Stimulated activated naive CD8-positive, alpha-beta T cell treated with anti-CD3 and anti-CD28 coated beads, Interleukin-15, Interleukin-2, amounts not matched to agents 100 U/mL and 50 U/mL, for 24 hours (primary cell): ENCODE data around the gene AKT1.

Experiments used
- ATAC-seq: fragments of 150-1000 bp; cut with Tn5 transposase; one replicate; pipeline ENCODE4 v1.10.0; 2021
- DNase-seq: peaks from one replicate; pipeline ENCODE4 v3.0.0; 2021

Gene AKT1

GRCh38 chr14:104786091-104786586, 9.4 kb downstream of the AKT1 start:
- ATAC-seq (no peak), DNase-seq (no peak)

- DNase-seq (no peak), ATAC-seq (no peak)
Observed at GRCh38 chr14:104785708-104786080, 9.9 kb downstream of the AKT1 start.

- no peak for ATAC-seq
- DNase-seq = no peak
Observed at GRCh38 chr14:104784846-104785707, 10.5 kb downstream of the AKT1 start.

DNA sequence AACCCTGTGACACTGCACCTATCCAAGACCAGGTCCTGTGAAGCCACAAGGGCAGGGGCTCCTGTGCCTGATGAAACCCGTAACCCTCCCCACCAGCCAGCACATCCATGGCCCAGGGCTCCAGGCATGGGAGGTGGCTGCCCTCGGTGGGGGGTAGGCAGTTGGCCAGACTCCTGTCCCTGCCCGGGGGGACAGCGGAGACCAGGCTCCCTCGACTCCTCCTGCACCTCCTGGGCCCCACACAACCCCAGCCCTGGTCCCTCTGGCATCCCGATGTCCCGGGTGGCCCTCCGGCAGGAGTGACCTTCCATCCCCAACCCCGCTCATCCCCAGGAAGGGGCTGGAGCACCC, 11.4 kb downstream of the AKT1 start:
- ATAC-seq = no peak
- no peak for DNase-seq

DNA sequence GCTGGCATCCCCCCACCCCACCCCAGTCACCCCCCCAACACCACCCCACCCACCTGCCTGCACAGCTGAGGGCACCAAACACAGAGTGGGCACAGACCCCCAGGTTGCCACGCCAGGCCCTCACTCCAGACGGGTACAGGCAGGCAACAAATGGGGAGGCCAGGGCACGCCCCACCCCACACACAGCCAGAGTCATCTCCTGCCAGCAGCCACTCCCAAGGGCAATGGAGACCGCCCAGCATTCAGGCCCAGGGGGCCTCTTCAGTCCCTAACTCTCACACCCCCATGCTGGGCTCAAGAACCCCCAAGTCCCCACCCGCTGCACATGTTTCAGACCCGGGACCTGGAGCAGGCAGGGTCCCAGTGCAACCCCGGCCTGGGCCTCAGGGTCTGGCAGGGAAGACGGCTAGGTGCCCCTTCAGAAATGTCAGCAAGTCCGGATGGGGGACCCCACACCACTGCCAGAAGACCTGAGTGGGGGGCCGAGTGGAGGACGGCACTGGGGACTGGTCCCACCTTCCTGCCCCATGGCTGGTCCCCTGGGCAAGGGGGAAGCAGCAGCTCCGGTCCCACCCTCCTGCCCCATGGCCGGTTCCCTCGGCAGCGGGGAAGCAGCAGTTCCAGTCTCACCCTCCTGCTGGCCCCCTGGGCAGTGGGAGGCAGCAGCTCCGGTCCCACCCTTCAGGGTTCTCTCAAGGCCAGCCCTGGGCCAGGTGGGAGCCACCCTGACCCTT, 11.9 kb downstream of the AKT1 start:
- DNase-seq (no peak), ATAC-seq (no peak)

GRCh38 chr14:104782808-104783139, 12.8 kb downstream of the AKT1 start:
- DNase-seq (no peak), ATAC-seq (no peak)

DNA sequence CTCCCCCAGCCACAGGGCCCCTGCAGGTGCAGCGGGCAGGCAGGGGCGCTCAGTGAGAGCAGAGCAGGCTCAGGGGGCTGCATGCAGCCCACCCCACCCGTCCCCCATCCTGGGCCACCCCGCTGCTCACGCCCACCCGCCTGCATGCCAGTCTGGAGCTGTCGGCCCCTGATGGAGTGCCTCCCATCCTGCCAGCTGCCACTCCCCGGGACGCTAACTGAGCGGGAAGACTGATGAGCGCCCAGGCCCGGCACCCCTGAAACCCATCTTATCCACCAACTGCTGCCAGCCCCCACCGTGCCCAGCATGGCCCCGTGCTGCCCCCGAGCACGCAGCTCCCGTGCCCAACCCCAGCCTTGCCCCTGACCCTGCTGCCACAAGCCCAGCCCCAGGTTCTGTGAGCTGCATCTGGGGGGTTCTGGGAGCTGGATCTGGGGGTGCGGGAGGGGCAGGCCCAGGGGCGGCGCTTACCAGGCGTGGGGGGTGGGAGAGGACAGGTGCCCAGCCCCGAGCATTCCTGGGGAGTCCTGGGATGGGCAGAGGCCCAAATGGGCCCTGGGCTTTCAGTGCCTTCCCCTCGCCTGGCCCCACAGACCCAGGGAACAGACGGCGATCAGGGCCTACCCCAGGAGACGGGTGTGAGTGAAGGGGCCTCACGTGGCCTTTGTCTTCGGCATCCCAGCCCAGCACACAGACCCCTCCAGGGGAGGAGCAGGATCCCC, 13.3 kb downstream of the AKT1 start:
- no peak for ATAC-seq
- no peak for DNase-seq

GRCh38 chr14:104781271-104782077, 14.1 kb downstream of the AKT1 start:
- DNase-seq (no peak), ATAC-seq (no peak)

DNA sequence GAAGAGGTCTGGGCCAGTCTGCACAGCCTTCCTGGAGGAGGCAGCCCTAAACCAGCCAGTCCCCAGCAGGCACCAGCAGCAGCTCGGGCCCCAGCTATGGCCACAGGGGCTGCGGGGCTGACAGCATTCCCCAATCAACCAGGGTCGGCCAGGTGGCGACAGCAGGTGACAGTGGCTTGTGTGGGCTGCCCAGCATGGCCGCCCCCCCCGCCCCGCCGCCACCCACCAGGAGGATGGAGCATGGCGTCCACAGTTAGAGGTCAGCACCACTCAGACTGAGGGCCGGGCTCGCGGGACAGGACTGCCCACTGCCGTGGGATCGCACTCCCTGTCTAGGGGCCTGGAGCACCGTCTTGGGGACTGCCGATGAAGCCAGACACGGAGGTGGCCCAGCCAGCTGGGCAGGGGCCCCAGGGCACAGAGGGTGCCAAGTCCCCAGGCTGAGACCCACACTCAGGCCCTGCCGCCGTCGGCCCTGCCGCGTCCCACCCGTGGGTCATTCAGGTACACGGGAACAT, 15.0 kb downstream of the AKT1 start:
- no peak for ATAC-seq
- DNase-seq = no peak

DNA sequence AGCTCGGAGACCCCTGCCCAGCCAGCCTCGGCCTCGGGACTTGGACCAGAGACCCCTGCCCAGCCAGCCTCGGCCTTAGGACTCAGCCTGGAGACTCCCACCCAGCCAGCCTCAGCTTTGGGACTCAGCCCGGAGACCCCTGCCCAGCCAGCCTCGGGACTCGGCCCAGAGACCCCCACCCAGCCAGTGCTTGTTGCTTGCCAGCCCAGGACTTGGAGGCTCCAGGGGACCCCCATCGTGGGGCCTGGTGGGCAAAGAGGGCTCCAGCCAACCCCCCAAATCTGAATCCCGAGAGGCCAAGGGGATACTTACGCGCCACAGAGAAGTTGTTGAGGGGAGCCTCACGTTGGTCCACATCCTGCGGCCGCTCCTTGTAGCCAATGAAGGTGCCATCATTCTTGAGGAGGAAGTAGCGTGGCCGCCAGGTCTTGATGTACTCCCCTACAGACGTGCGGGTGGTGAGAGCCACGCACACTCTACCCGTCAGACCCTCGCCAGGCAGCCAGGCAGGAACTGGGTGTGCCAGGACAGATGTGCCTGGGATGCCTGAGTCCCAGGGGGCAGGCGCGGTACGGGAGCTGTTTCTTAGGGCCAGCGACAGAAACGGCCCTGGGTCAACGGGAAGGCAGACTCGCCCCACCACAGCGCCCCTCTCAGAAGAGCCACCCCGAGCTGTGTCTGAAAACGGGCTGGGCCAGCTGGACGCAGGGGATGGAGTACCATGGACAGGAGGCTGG, 15.6 kb downstream of the AKT1 start:
- no peak for ATAC-seq
- no peak for DNase-seq

GRCh38 chr14:104778694-104779331, 16.7 kb downstream of the AKT1 start:
- DNase-seq (no peak), ATAC-seq (no peak)

DNA sequence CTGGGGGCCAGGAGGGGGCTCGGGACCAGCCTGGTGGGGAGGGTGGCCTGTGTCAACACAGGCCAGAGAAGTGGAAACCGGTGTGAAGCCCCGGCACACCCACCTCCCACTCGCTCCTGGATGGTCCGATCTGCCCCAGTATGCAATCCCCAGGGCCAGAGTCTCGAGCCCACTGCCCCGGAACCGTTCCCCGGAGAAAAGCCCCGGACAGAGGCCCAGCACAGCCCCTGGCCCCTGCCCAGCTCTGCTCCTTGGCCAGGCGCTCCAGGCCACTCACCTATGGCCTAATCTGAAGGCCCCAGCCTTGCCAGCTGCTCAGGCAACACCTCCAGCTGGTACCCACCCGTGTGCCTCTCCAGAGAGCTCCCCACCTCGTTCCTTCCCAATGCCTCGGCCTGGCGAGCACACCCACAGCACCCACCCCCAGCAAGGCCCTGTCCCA, 17.7 kb downstream of the AKT1 start:
- DNase-seq (no peak), ATAC-seq (no peak)

DNA sequence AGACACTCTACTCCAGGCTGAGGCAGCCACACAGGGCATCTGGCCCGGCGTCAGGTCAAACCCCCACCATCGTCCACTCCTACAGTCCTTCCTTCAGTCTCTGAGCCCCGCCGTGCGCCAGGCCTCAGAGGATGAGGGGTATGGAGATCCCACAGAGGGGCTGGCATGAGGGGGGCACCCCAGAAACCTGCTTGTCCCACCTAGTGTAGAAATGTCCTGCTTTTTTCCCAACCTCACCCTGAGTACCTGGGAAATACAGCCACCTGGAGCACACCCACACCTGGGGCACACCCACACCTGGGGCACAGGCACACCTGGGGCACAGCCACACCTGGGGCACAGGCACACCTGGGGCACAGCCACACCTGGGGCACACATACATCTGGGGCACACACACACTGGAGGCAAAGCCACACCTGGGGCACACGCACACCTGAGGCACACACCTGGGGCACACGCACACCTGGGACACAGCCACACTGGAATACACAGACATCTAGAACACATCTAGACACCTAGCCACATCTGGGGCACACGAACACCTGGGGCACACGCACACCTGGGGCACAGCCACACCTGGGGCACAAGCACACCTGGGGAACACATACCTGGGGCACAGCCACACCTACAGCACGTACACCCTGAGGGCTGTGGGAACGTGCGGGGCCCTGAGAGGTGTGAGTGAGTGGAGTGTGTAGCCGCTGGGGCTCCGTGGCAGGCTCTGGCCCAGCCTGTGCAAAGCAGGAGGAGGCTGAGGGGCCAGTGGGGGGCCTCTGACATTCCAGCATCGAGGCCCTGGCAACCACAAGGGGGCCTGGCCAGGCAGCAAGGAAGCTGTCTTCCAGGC, 18.4 kb downstream of the AKT1 start:
- DNase-seq = no peak
- no peak for ATAC-seq

GRCh38 chr14:104776481-104776880, 19.1 kb downstream of the AKT1 start:
- DNase-seq (no peak), ATAC-seq (no peak)

- no peak for DNase-seq
Observed at GRCh38 chr14:104775073-104775489, 20.5 kb downstream of the AKT1 start.

DNA sequence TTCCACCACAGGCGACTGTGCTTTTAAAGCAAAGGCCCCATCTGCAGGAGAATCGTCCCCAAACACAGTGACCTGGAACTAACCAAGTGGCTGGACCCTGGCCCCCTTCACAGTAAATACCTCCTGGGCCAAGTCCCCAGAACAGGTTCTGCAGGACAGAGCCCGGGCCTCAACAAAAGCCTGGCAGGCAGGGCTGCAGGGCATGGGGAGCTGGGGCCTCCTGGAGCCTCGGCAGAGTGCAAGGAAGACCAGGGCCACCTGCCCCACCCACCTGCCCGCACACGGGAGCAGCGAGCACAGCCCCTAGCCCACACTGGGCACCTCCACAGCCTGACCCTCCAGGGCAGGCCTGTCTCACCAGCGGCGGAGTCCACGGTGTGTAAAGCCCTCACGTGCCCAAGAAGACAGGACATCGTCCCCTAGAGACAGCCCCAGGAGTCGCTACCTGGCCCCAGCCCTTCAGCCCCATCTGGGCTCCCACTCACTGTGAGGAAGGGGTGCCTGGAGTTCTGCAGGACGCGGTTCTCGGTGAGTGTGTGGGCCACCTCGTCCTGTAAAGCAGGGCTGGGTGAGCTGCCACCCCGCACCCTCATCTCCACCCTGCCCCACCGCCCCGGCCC, 21.0 kb downstream of the AKT1 start:
- DNase-seq (no peak), ATAC-seq (no peak)

More at GRCh38 chr14:104775073-104775489, 20.5 kb downstream of the AKT1 start:
- no peak for ATAC-seq

GRCh38 chr14:104773505-104774452, 21.8 kb downstream of the AKT1 start:
- ATAC-seq (no peak), DNase-seq (no peak)
